DOHH2 (cell line): ENCODE data around the gene F10.
"Not testable (repeated sequence)": the region's sequence is repeated elsewhere in the genome, so short reads cannot be mapped to it uniquely, and the experiment has no call there.

ENCODE experiments used
- H3F3A ChIP-seq: fragments of 200-600 bp; sonication (generic), shearing (Covaris generic); 2 replicates; pipeline ENCODE4 v1.6.0; 2016; ENCODE audit warnings: antibody characterized with exemption, mild to moderate bottlenecking; ENCODE audit not compliant: control insufficient read depth, insufficient read depth
- H3K27ac ChIP-seq: fragments of 200-600 bp; sonication (generic); 2 replicates; pipeline ENCODE4 v1.5.1; 2014; ENCODE audit warnings: low read depth, mild to moderate bottlenecking, low read length, moderate library complexity
- H3K27me3 ChIP-seq: fragments of 200-600 bp; sonication (generic); 2 replicates; pipeline ENCODE4 v1.6.1; 2014; ENCODE audit warnings: mild to moderate bottlenecking, low read length, mixed read lengths; ENCODE audit not compliant: control insufficient read depth
- H3K36me3 ChIP-seq: fragments of 200-600 bp; sonication (generic); 2 replicates; pipeline ENCODE4 v1.6.1; 2014; ENCODE audit warnings: mild to moderate bottlenecking, low read length, moderate library complexity, mixed read lengths; ENCODE audit not compliant: control insufficient read depth
- H3K4me1 ChIP-seq: fragments of 200-600 bp; sonication (generic); 2 replicates; pipeline ENCODE4 v1.6.1; 2014; ENCODE audit warnings: mild to moderate bottlenecking, low read length, mixed read lengths; ENCODE audit not compliant: control insufficient read depth
- H3K4me2 ChIP-seq: fragments of 200-600 bp; sonication (generic); 2 replicates; pipeline ENCODE4 v1.6.0; 2014; ENCODE audit warnings: mild to moderate bottlenecking, low read length, moderate library complexity
- H3K4me3 ChIP-seq: fragments of 200-600 bp; sonication (generic); 2 replicates; pipeline ENCODE4 v1.5.1; 2014; ENCODE audit warnings: mild to moderate bottlenecking, low read length, mixed read lengths
- H3K79me2 ChIP-seq: fragments of 200-600 bp; sonication (generic); 2 replicates; pipeline ENCODE4 v1.6.1; 2014; ENCODE audit warnings: mild to moderate bottlenecking, low read length, mixed read lengths; ENCODE audit not compliant: control insufficient read depth
- H3K9me2 ChIP-seq: fragments of 200-600 bp; sonication (generic); replicated peaks from 2 replicates; pipeline ENCODE4 v1.6.1; 2014; ENCODE audit warnings: mild to moderate bottlenecking, low read length, mixed read lengths; ENCODE audit not compliant: control insufficient read depth
- H3K9me3 ChIP-seq: fragments of 200-600 bp; sonication (generic); 2 replicates; pipeline ENCODE4 v1.6.1; 2014; ENCODE audit warnings: antibody characterized with exemption, low read length, mixed read lengths; ENCODE audit not compliant: control insufficient read depth, insufficient read depth
- H4K20me1 ChIP-seq: fragments of 200-600 bp; sonication (generic); 2 replicates; pipeline ENCODE4 v1.6.0; 2014; ENCODE audit warnings: low read depth, mild to moderate bottlenecking, antibody characterized with exemption, low read length, moderate library complexity; ENCODE audit not compliant: control insufficient read depth, insufficient read depth
- CTCF ChIP-seq: fragments of 200-600 bp; sonication (generic); IDR thresholded peaks from one replicate; pipeline ENCODE4 v1.5.1; 2014; ENCODE audit warnings: antibody characterized with exemption, mild to moderate bottlenecking, low read depth, low read length; ENCODE audit not compliant: poor library complexity, severe bottlenecking
- EZH2phosphoT487 ChIP-seq: fragments of 200-600 bp; sonication (generic); IDR thresholded peaks from 2 replicates; pipeline ENCODE4 v1.6.1; 2017; ENCODE audit warnings: borderline replicate concordance, mild to moderate bottlenecking, antibody characterized with exemption, low read length, moderate library complexity, mixed read lengths

F10 gene

GRCh38 chr13:113077566-113077952, 45.0 kb upstream of the F10 start:
- Histone ChIP-seq H3K27me3 (no peaks in the 10 kb centered on the region), H4K20me1 (no peaks in the 10 kb centered on the region), H3K36me3 (no peaks in the 10 kb centered on the region), H3F3A (no peaks in the 10 kb centered on the region), H3K27ac (no peak overlapping the region), H3K9me3 (no peaks in the 10 kb centered on the region), H3K4me3 (no peak overlapping the region), H3K79me2 (no peaks in the 10 kb centered on the region), H3K4me2 (no peak overlapping the region), H3K4me1 (no peaks in the 10 kb centered on the region), H3K9me2 (no peaks in the 10 kb centered on the region)
- TF ChIP-seq CTCF (no peak), EZH2phosphoT487 (no peak)

GRCh38 chr13:113077953-113078901, 44.4 kb upstream of the F10 start:
- H4K20me1 ChIP-seq: no peaks in the 10 kb centered on the region
- H3K36me3 ChIP-seq: no peaks in the 10 kb centered on the region
- no peaks in the 10 kb centered on the region for H3K9me3 ChIP-seq
- H3K4me1 ChIP-seq: no peaks in the 10 kb centered on the region
- no peaks in the 10 kb centered on the region for H3K79me2 ChIP-seq
- no peak overlapping the region for H3K4me3 ChIP-seq
- no peaks in the 10 kb centered on the region for H3K9me2 ChIP-seq
- H3K27ac ChIP-seq: no peak overlapping the region
- H3K4me2 ChIP-seq: no peak overlapping the region
- no peaks in the 10 kb centered on the region for H3F3A ChIP-seq
- no peaks in the 10 kb centered on the region for H3K27me3 ChIP-seq
- TF ChIP-seq EZH2phosphoT487 (no peak), CTCF (no peak)

GRCh38 chr13:113078902-113079780, 43.5 kb upstream of the F10 start:
- Histone ChIP-seq H3K4me2 (no peak overlapping the region), H3F3A (no peaks in the 10 kb centered on the region), H3K27ac (no peak overlapping the region), H3K9me3 (no peaks in the 10 kb centered on the region), H3K9me2 (no peaks in the 10 kb centered on the region), H3K4me1 (no peaks in the 10 kb centered on the region), H3K4me3 (no peak overlapping the region), H4K20me1 (no peaks in the 10 kb centered on the region), H3K79me2 (no peaks in the 10 kb centered on the region), H3K36me3 (no peaks in the 10 kb centered on the region), H3K27me3 (no peaks in the 10 kb centered on the region)
- TF ChIP-seq EZH2phosphoT487: no peak
- no peak for TF ChIP-seq CTCF

- H3K79me2 ChIP-seq, H3K9me3 ChIP-seq, H3K27ac ChIP-seq, H3K27me3 ChIP-seq, H3K4me1 ChIP-seq, H3K9me2 ChIP-seq, H3K36me3 ChIP-seq, H3F3A ChIP-seq, H4K20me1 ChIP-seq, H3K4me3 ChIP-seq, H3K4me2 ChIP-seq: not testable (repeated sequence)
Measured at GRCh38 chr13:113079781-113080080, 42.9 kb upstream of the F10 start.
